Measurements from ENCODE around the gene RIC3. TPM values are rescaled to one million over a fixed set of nuclear protein-coding genes. Genes with fewer than 3 reads are reported as not detected.
A peak's percentile ranks its signal among the peaks of the same experiment; 100 is the strongest.

Gene RIC3
- total and polyA plus RNA-seq, 2 donors (not counting 1 experiment from before 2014, with no cell fraction given): not detected

GRCh38 chr11:8068605-8069221, 100.1 kb downstream of the RIC3 start:
- H3K9me3 ChIP-seq (ENCODE audit: control insufficient read depth, insufficient read depth, low read depth, low read length): no peaks in the 10 kb centered on the region
- H2AFZ ChIP-seq (ENCODE audit: low read length): peak overlapping the region; percentile 9
- peaks cover 4% of the 10 kb centered on the region for H3K27me3 ChIP-seq (ENCODE audit: control insufficient read depth, insufficient read depth, low read length)
- H3K27ac ChIP-seq (ENCODE audit: insufficient read depth, low read length): peak overlapping the region; percentile 6
- DNase-seq (ENCODE audit: low read depth in 2 of 2): peak; percentile 92
- H3K9ac ChIP-seq (ENCODE audit: insufficient read depth, low read length): no peak overlapping the region
- H3K36me3 ChIP-seq (ENCODE audit: control insufficient read depth, insufficient read depth, low read length): no peaks in the 10 kb centered on the region
- no peak for TF ChIP-seq CTCF (conservative IDR thresholded peaks at IDR 0.05 in 1 of 2, IDR thresholded peaks at IDR 0.05 in 1 of 2; ENCODE audit: low read depth in 1 of 2, low read length in 2 of 2)
- no peak for TF ChIP-seq EZH2 (IDR thresholded peaks at IDR 0.05; ENCODE audit: low read length, missing control alignments)
- no peaks in the 10 kb centered on the region for H3K79me2 ChIP-seq (ENCODE audit: control insufficient read depth, insufficient read depth, low read length)
- H3K4me1 ChIP-seq (ENCODE audit: control insufficient read depth, extremely low read depth, insufficient read depth, low read length): peaks cover 11% of the 10 kb centered on the region
- no peaks in the 10 kb centered on the region for H4K20me1 ChIP-seq (ENCODE audit: control insufficient read depth, extremely low read depth, insufficient read depth, low read length)
- peak overlapping the region in 3 of 4 experiments; percentile 4 to 25 (median 11) for H3K4me3 ChIP-seq (replicated peaks in 1 of 4; ENCODE audit: control extremely low read depth in 1 of 4, insufficient read depth in 1 of 4, low read depth in 3 of 4, low read length in 4 of 4)
- peak overlapping the region; percentile 73 for H3K4me2 ChIP-seq (ENCODE audit: extremely low read depth, insufficient read depth, low read length)

GRCh38 chr11:8067929-8068575, 100.8 kb downstream of the RIC3 start:
- Histone ChIP-seq H3K27me3 (ENCODE audit: control insufficient read depth, insufficient read depth, low read length) (peaks cover 4% of the 10 kb centered on the region), H3K9me3 (ENCODE audit: control insufficient read depth, insufficient read depth, low read depth, low read length) (no peaks in the 10 kb centered on the region), H3K27ac (ENCODE audit: insufficient read depth, low read length) (no peak overlapping the region), H3K9ac (ENCODE audit: insufficient read depth, low read length) (no peak overlapping the region), H3K79me2 (ENCODE audit: control insufficient read depth, insufficient read depth, low read length) (no peaks in the 10 kb centered on the region), H2AFZ (ENCODE audit: low read length) (no peak overlapping the region), H3K4me1 (ENCODE audit: control insufficient read depth, extremely low read depth, insufficient read depth, low read length) (peaks cover 13% of the 10 kb centered on the region), H4K20me1 (ENCODE audit: control insufficient read depth, extremely low read depth, insufficient read depth, low read length) (no peaks in the 10 kb centered on the region), H3K36me3 (ENCODE audit: control insufficient read depth, insufficient read depth, low read length) (no peaks in the 10 kb centered on the region), H3K4me3 (replicated peaks in 1 of 4; ENCODE audit: control extremely low read depth in 1 of 4, insufficient read depth in 1 of 4, low read depth in 3 of 4, low read length in 4 of 4) (no peak overlapping the region), H3K4me2 (ENCODE audit: extremely low read depth, insufficient read depth, low read length) (no peak overlapping the region)
- DNase-seq (ENCODE audit: low read depth in 2 of 2): no peak
- TF ChIP-seq EZH2 (IDR thresholded peaks at IDR 0.05; ENCODE audit: low read length, missing control alignments) (no peak), CTCF (conservative IDR thresholded peaks at IDR 0.05 in 1 of 2, IDR thresholded peaks at IDR 0.05 in 1 of 2; ENCODE audit: low read depth in 1 of 2, low read length in 2 of 2) (no peak)

- Histone ChIP-seq H3K9ac (ENCODE audit: insufficient read depth, low read length) (no peak overlapping the region), H3K36me3 (ENCODE audit: control insufficient read depth, insufficient read depth, low read length) (no peaks in the 10 kb centered on the region), H3K9me3 (ENCODE audit: control insufficient read depth, insufficient read depth, low read depth, low read length) (no peaks in the 10 kb centered on the region), H3K27me3 (ENCODE audit: control insufficient read depth, insufficient read depth, low read length) (peaks cover 2% of the 10 kb centered on the region), H3K27ac (ENCODE audit: insufficient read depth, low read length) (no peak overlapping the region), H4K20me1 (ENCODE audit: control insufficient read depth, extremely low read depth, insufficient read depth, low read length) (no peaks in the 10 kb centered on the region), H2AFZ (ENCODE audit: low read length) (no peak overlapping the region), H3K4me2 (ENCODE audit: extremely low read depth, insufficient read depth, low read length) (no peak overlapping the region), H3K4me1 (ENCODE audit: control insufficient read depth, extremely low read depth, insufficient read depth, low read length) (peaks cover 18% of the 10 kb centered on the region), H3K4me3 (replicated peaks in 1 of 4; ENCODE audit: control extremely low read depth in 1 of 4, insufficient read depth in 1 of 4, low read depth in 3 of 4, low read length in 4 of 4) (no peak overlapping the region), H3K79me2 (ENCODE audit: control insufficient read depth, insufficient read depth, low read length) (no peaks in the 10 kb centered on the region)
- DNase-seq (ENCODE audit: low read depth in 2 of 2): no peak
- TF ChIP-seq EZH2 (IDR thresholded peaks at IDR 0.05; ENCODE audit: low read length, missing control alignments) (no peak), CTCF (conservative IDR thresholded peaks at IDR 0.05 in 1 of 2, IDR thresholded peaks at IDR 0.05 in 1 of 2; ENCODE audit: low read depth in 1 of 2, low read length in 2 of 2) (no peak)
Observed at GRCh38 chr11:8067567-8067928, 101.3 kb downstream of the RIC3 start.
